BJ (cell line): ENCODE data around the gene TRIM38. TPM values are rescaled to one million over a fixed set of nuclear protein-coding genes. Genes with fewer than 3 reads are reported as not detected.

Experiments
- CTCF ChIA-PET: fragments of 350-600 bp; formaldehyde crosslinking; extraction: SDS; loops from one replicate; lab custom pipeline; 2021; ENCODE audit warnings: antibody characterized with exemption, inconsistent platforms; lab: Yijun Ruan, JAX
- POLR2A ChIA-PET: fragments of 300-600 bp; sonication (Branson Sonifier 250); formaldehyde crosslinking; extraction: SDS; loops from one replicate; lab custom pipeline; 2021; ENCODE audit warnings: antibody characterized with exemption; lab: Charles Lee
- DNase-seq: peaks from one replicate; pipeline ENCODE4 v3.0.0-alpha.2; 2011; ENCODE audit warnings: low read depth
- H3K27me3 ChIP-seq: 2 replicates; pipeline ENCODE4 v1.6.0; 2011; ENCODE audit warnings: low read length; ENCODE audit not compliant: control insufficient read depth, insufficient read depth
- H3K36me3 ChIP-seq: 2 replicates; pipeline ENCODE4 v1.5.1; 2011; ENCODE audit warnings: low read length; ENCODE audit not compliant: control insufficient read depth, insufficient read depth
- H3K4me3 ChIP-seq: 2 replicates; pipeline ENCODE4 v1.5.1; 2011; ENCODE audit warnings: low read depth, mild to moderate bottlenecking, control low read depth, low read length
- polyA plus RNA-seq: library from polyadenylated mRNA; depleted of rRNA; stranded (reverse); fragments of >200 nt; gene quantifications from 2 replicates; pipeline ENCODE4 v1.2.3, GENCODE V29; 2011
- TF ChIP-seq, protein P1 (sequence below): IDR thresholded peaks from 2 replicates; pipeline ENCODE4 v1.5.1; 2011; ENCODE audit warnings: low read depth, mild to moderate bottlenecking, control low read depth, inconsistent platforms, low read length, moderate library complexity; ENCODE audit not compliant: insufficient read depth

Gene TRIM38
- polyA plus RNA-seq, 1 experiment = 4.7 TPM

- POLR2A ChIA-PET = no interaction called here
Measured at GRCh38 chr6:25954756-25955155, 7.8 kb upstream of the TRIM38 start.

DNA sequence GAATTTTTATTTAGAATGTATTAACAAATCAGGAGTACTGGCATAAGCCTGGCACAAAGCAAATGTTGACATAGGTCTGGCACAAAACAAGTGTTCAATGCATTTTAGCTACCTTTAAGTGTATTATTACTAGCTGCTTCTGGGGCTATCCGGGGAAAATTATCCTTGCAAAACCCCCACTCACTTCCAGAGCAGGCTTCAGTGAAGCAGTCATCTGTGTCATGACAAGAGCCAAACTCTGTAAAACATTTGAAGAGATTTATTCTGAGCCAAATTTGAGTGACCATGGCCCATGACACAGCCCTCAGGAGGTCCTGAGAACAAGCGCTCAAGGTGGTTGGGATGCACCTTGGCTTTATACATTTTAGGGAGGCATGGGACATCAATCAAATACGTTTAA is 6.4 kb upstream of the TRIM38 start:
- TF ChIP-seq, protein P1, sequence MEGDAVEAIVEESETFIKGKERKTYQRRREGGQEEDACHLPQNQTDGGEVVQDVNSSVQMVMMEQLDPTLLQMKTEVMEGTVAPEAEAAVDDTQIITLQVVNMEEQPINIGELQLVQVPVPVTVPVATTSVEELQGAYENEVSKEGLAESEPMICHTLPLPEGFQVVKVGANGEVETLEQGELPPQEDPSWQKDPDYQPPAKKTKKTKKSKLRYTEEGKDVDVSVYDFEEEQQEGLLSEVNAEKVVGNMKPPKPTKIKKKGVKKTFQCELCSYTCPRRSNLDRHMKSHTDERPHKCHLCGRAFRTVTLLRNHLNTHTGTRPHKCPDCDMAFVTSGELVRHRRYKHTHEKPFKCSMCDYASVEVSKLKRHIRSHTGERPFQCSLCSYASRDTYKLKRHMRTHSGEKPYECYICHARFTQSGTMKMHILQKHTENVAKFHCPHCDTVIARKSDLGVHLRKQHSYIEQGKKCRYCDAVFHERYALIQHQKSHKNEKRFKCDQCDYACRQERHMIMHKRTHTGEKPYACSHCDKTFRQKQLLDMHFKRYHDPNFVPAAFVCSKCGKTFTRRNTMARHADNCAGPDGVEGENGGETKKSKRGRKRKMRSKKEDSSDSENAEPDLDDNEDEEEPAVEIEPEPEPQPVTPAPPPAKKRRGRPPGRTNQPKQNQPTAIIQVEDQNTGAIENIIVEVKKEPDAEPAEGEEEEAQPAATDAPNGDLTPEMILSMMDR = no peak
- CTCF ChIA-PET = no interaction called here
- POLR2A ChIA-PET = no interaction called here
- DNase-seq = no peak
- H3K36me3 ChIP-seq = no peaks in the 10 kb centered on the region
- no peaks in the 10 kb centered on the region for H3K27me3 ChIP-seq
- no peak overlapping the region for H3K4me3 ChIP-seq

More at GRCh38 chr6:25954756-25955155, 7.8 kb upstream of the TRIM38 start:
- Histone ChIP-seq H3K27me3 (no peaks in the 10 kb centered on the region), H3K4me3 (no peak overlapping the region), H3K36me3 (no peaks in the 10 kb centered on the region)
- TF ChIP-seq, protein P1 = no peak
- DNase-seq = no peak
- CTCF ChIA-PET = no interaction called here

- CTCF ChIA-PET = no interaction called here
- DNase-seq = no peak
- no peak overlapping the region for H3K4me3 ChIP-seq
- H3K27me3 ChIP-seq = no peaks in the 10 kb centered on the region
- POLR2A ChIA-PET = no interaction called here
- TF ChIP-seq, protein P1 = no peak
- H3K36me3 ChIP-seq = no peaks in the 10 kb centered on the region
Measured at GRCh38 chr6:25958700-25959162, 3.9 kb upstream of the TRIM38 start.

- Histone ChIP-seq H3K4me3 (no peak overlapping the region), H3K36me3 (peaks cover 1% of the 10 kb centered on the region; the same call in 1 of the 2 replicates), H3K27me3 (no peaks in the 10 kb centered on the region)
- DNase-seq = no peak
- CTCF ChIA-PET = no interaction called here
- TF ChIP-seq, protein P1 = no peak
- POLR2A ChIA-PET = no interaction called here
Measured at GRCh38 chr6:25959890-25960536, 2.6 kb upstream of the TRIM38 start.

DNA sequence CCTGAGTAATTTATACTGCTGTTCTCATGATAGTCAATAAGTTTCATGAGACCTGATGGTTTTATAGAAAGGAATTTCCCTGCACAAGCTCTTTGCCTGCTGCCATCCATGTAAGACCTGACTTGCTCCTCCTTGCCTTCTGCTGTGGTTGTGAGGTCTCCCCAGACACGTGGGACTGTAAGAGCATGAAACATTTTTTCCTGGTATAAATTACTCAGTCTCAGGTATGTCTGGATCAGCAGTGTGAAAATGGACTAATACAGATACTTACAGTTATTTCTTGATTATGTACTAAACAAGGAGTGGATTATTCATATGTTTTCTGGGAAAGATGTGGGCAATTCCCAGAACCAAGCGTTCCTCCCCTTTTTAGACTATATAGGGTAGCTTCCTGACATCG is 1.9 kb upstream of the TRIM38 start:
- Histone ChIP-seq H3K4me3 (no peak overlapping the region), H3K27me3 (no peaks in the 10 kb centered on the region), H3K36me3 (peaks cover 3% of the 10 kb centered on the region)
- DNase-seq = no peak
- TF ChIP-seq, protein P1 = no peak
- POLR2A ChIA-PET = no interaction called here
- CTCF ChIA-PET = no interaction called here
